ENCODE data around the gene RFX8.

Gene RFX8

DNA sequence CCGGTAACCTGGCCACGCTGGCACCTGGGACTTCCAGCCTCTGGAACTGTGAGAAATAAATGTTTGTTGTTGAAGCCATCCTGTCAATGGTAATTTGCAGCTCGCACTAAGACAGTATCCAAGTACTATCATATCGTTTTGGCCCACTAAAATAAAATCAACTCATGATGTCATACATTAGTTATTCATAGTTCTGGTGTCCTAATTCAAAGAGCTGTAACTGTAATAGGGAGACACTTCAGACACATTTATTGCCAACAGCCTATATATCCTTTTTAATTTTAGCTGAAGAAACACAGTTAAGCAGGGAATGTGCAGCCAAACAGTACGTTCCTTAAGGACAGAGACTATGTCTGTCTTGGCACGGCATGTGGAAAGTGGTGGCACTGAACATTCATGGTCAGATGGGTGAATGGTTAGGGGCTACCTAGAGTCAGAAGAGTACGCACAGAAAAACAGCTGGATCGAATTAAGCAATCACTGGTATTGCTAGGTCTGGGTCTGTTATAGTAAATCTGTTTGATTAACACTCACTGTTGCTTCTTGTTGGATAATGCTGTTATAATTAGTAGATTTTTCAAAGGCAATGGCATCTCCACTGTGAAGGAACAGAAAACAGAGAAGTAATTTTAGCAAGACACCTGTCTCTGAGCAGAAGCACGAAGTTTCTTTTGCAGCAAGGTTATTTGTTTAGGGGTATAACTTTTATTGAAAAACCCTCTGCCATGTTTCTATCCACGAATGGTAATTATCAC lies 46.3 kb downstream of the RFX8 start:
- H2AFZ ChIP-seq (ENCODE audit: low read length), result no peak overlapping the region
- H3K9me2 ChIP-seq (replicated peaks; ENCODE audit: insufficient read depth, low read length), result no peaks in the 10 kb centered on the region
- no peak overlapping the region for H3K4me2 ChIP-seq (ENCODE audit: low read depth, low read length)
- no peak overlapping the region for H3K4me3 ChIP-seq (ENCODE audit: low read length)
- no peaks in the 10 kb centered on the region for H3K4me1 ChIP-seq (ENCODE audit: low read length)
- no peaks in the 10 kb centered on the region for H3F3A ChIP-seq (ENCODE audit: insufficient read depth, low read length)
- H3K9me3 ChIP-seq (replicated peaks; ENCODE audit: insufficient read depth, low read length), result no peaks in the 10 kb centered on the region
- TF ChIP-seq, protein P1, sequence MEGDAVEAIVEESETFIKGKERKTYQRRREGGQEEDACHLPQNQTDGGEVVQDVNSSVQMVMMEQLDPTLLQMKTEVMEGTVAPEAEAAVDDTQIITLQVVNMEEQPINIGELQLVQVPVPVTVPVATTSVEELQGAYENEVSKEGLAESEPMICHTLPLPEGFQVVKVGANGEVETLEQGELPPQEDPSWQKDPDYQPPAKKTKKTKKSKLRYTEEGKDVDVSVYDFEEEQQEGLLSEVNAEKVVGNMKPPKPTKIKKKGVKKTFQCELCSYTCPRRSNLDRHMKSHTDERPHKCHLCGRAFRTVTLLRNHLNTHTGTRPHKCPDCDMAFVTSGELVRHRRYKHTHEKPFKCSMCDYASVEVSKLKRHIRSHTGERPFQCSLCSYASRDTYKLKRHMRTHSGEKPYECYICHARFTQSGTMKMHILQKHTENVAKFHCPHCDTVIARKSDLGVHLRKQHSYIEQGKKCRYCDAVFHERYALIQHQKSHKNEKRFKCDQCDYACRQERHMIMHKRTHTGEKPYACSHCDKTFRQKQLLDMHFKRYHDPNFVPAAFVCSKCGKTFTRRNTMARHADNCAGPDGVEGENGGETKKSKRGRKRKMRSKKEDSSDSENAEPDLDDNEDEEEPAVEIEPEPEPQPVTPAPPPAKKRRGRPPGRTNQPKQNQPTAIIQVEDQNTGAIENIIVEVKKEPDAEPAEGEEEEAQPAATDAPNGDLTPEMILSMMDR (IDR thresholded peaks at IDR 0.05; ENCODE audit: low read length), result no peak
- TF ChIP-seq EZH2phosphoT487 (IDR thresholded peaks at IDR 0.05; ENCODE audit: low read length), result no peak
- TF ChIP-seq EZH2 (optimal IDR thresholded peaks at IDR 0.05; ENCODE audit: low read depth, low read length), result no peak
- no peaks in the 10 kb centered on the region for H3K36me3 ChIP-seq (replicated peaks; ENCODE audit: insufficient read depth, low read length)
- no peaks in the 10 kb centered on the region for H3K79me2 ChIP-seq (ENCODE audit: low read length)
- no peak overlapping the region for H3K9ac ChIP-seq (ENCODE audit: low read length)
- no peak overlapping the region for H3K27ac ChIP-seq (ENCODE audit: low read length)
- no peak for DNase-seq
- no peaks in the 10 kb centered on the region for H4K20me1 ChIP-seq (ENCODE audit: insufficient read depth, low read length)
- H3K27me3 ChIP-seq (replicated peaks; ENCODE audit: insufficient read depth, low read length), result no peaks in the 10 kb centered on the region

DNA sequence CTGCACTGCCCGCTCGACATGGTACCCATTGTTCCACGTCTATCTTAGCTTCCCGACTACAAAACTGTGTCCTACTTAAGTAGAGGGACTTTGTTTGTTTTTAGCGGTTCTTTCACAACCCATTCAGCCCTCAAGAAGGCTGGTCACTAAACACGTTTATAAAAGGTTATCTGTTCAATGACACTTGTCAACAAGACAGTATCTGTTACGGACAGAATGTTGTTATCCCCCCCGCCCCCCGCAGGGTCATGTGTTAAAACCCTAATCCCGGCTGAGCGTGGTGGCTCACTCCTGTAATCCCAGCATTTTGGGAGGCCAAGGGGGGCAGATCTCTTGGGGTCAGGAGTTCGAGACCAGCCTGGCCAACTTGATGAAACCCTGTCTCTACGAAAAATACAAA lies 47.2 kb downstream of the RFX8 start:
- H3K4me1 ChIP-seq (ENCODE audit: low read length), result no peaks in the 10 kb centered on the region
- no peaks in the 10 kb centered on the region for H3K27me3 ChIP-seq (replicated peaks; ENCODE audit: insufficient read depth, low read length)
- no peak overlapping the region for H3K4me2 ChIP-seq (ENCODE audit: low read depth, low read length)
- no peak for DNase-seq
- no peaks in the 10 kb centered on the region for H3F3A ChIP-seq (ENCODE audit: insufficient read depth, low read length)
- TF ChIP-seq EZH2phosphoT487 (IDR thresholded peaks at IDR 0.05; ENCODE audit: low read length) (no peak), EZH2 (optimal IDR thresholded peaks at IDR 0.05; ENCODE audit: low read depth, low read length) (no peak)
- TF ChIP-seq, protein P1 (IDR thresholded peaks at IDR 0.05; ENCODE audit: low read length), result no peak
- H3K9me2 ChIP-seq (replicated peaks; ENCODE audit: insufficient read depth, low read length), result no peaks in the 10 kb centered on the region
- H3K9me3 ChIP-seq (replicated peaks; ENCODE audit: insufficient read depth, low read length), result no peaks in the 10 kb centered on the region
- no peaks in the 10 kb centered on the region for H3K36me3 ChIP-seq (replicated peaks; ENCODE audit: insufficient read depth, low read length)
- no peak overlapping the region for H2AFZ ChIP-seq (ENCODE audit: low read length)
- no peak overlapping the region for H3K9ac ChIP-seq (ENCODE audit: low read length)
- no peaks in the 10 kb centered on the region for H3K79me2 ChIP-seq (ENCODE audit: low read length)
- no peak overlapping the region for H3K27ac ChIP-seq (ENCODE audit: low read length)
- no peak overlapping the region for H3K4me3 ChIP-seq (ENCODE audit: low read length)
- H4K20me1 ChIP-seq (ENCODE audit: insufficient read depth, low read length), result no peaks in the 10 kb centered on the region

- Histone ChIP-seq H3K4me2 (ENCODE audit: low read depth, low read length) (no peak overlapping the region), H2AFZ (ENCODE audit: low read length) (no peak overlapping the region), H3K9me3 (replicated peaks; ENCODE audit: insufficient read depth, low read length) (no peaks in the 10 kb centered on the region), H3K4me1 (ENCODE audit: low read length) (no peaks in the 10 kb centered on the region), H3K79me2 (ENCODE audit: low read length) (no peaks in the 10 kb centered on the region), H3K9ac (ENCODE audit: low read length) (no peak overlapping the region), H3K36me3 (replicated peaks; ENCODE audit: insufficient read depth, low read length) (no peaks in the 10 kb centered on the region), H3K9me2 (replicated peaks; ENCODE audit: insufficient read depth, low read length) (no peaks in the 10 kb centered on the region), H3K4me3 (ENCODE audit: low read length) (no peak overlapping the region), H3K27me3 (replicated peaks; ENCODE audit: insufficient read depth, low read length) (no peaks in the 10 kb centered on the region), H3K27ac (ENCODE audit: low read length) (no peak overlapping the region), H3F3A (ENCODE audit: insufficient read depth, low read length) (no peaks in the 10 kb centered on the region), H4K20me1 (ENCODE audit: insufficient read depth, low read length) (no peaks in the 10 kb centered on the region)
- no peak for DNase-seq
- TF ChIP-seq EZH2phosphoT487 (IDR thresholded peaks at IDR 0.05; ENCODE audit: low read length) (no peak), EZH2 (optimal IDR thresholded peaks at IDR 0.05; ENCODE audit: low read depth, low read length) (no peak)
- TF ChIP-seq, protein P1 (IDR thresholded peaks at IDR 0.05; ENCODE audit: low read length), result no peak
Observed at GRCh38 chr2:101427240-101427639, 47.7 kb downstream of the RFX8 start.

Measured in MM.1S (cell line).